PFSK-1 (cell line): ENCODE results near the gene RALGDS.

ENCODE experiments used
- FOXP2 ChIP-seq: optimal IDR thresholded peaks from 2 replicates; pipeline ENCODE3; 2011; ENCODE audit warnings: borderline replicate concordance, control low read depth, inconsistent platforms; ENCODE audit not compliant: insufficient read depth; ENCODE audit errors: extremely low read length, extremely low read depth
- POLR2AphosphoS5 ChIP-seq: IDR thresholded peaks from 2 replicates; pipeline ENCODE4 v1.6.1; 2012; ENCODE audit warnings: low read depth, mild to moderate bottlenecking, control low read depth, low read length, moderate library complexity
- SIN3A ChIP-seq: IDR thresholded peaks from 2 replicates; pipeline ENCODE4 v1.6.1; 2012; ENCODE audit warnings: mild to moderate bottlenecking, low read length, moderate library complexity, borderline replicate concordance; ENCODE audit not compliant: insufficient read depth
- TAF1 ChIP-seq: IDR thresholded peaks from 2 replicates; pipeline ENCODE4 v1.6.1; 2012; ENCODE audit warnings: low read length, control low read depth, borderline replicate concordance; ENCODE audit not compliant: insufficient read depth
- TF ChIP-seq, protein P1 (sequence below), 2 experiments: IDR thresholded peaks; 2 replicates each; pipeline versions ENCODE4 v1.6.1 to v1.8.0; 2011 to 2012; ENCODE audit warnings: low read depth in 2 of 2, low read length in 2 of 2, control low read depth in 1 of 2, inconsistent platforms in 1 of 2, mild to moderate bottlenecking in 1 of 2, moderate library complexity in 1 of 2; ENCODE audit not compliant: insufficient read depth in 1 of 2

Gene RALGDS

DNA sequence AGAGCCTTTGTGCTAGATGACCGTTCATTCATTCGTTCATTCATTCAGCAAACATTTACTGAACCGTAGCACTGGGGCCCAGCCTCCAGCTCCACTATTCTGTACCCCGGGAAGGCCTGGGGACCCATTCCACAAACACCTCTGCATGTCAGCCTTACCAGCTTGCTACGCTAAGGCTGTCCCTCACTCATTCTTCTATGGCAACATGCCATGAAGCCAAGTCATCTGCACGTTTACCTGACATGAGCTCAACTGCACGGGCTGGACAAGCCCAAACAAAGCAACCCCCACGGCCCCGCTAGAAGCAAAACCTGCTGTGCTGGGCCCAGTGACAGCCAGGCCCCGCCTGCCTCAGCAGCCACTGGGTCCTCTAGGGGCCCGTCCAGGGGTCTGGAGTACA lies 53.2 kb downstream of the RALGDS start:
- TF ChIP-seq TAF1, result no peak

DNA sequence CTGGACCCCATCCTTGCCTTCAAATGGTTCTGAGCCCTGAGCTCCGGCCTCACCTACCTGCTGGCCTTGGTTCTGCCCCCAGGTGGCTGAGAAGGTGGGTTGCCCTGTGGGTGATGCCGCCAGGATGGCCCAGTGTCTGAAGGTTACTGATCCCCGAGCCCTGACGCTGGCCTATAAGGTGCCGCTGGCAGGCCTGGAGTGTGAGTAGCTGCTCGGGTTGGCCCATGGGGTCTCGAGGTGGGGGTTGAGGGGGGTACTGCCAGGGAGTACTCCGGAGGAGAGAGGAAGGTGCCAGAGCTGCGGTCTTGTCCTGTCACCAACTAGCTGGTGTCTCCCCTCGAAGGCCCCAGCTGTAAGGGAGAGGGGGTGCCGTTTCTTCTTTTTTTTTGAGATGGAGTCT lies 54.0 kb downstream of the RALGDS start:
- no peak for TF ChIP-seq SIN3A
- no peak for TF ChIP-seq TAF1
- TF ChIP-seq FOXP2, result no peak
- TF ChIP-seq, protein P1, sequence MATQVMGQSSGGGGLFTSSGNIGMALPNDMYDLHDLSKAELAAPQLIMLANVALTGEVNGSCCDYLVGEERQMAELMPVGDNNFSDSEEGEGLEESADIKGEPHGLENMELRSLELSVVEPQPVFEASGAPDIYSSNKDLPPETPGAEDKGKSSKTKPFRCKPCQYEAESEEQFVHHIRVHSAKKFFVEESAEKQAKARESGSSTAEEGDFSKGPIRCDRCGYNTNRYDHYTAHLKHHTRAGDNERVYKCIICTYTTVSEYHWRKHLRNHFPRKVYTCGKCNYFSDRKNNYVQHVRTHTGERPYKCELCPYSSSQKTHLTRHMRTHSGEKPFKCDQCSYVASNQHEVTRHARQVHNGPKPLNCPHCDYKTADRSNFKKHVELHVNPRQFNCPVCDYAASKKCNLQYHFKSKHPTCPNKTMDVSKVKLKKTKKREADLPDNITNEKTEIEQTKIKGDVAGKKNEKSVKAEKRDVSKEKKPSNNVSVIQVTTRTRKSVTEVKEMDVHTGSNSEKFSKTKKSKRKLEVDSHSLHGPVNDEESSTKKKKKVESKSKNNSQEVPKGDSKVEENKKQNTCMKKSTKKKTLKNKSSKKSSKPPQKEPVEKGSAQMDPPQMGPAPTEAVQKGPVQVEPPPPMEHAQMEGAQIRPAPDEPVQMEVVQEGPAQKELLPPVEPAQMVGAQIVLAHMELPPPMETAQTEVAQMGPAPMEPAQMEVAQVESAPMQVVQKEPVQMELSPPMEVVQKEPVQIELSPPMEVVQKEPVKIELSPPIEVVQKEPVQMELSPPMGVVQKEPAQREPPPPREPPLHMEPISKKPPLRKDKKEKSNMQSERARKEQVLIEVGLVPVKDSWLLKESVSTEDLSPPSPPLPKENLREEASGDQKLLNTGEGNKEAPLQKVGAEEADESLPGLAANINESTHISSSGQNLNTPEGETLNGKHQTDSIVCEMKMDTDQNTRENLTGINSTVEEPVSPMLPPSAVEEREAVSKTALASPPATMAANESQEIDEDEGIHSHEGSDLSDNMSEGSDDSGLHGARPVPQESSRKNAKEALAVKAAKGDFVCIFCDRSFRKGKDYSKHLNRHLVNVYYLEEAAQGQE (IDR thresholded peaks at IDR 0.05; ENCODE audit: insufficient read depth in 1 of 2, low read depth in 2 of 2, low read length in 2 of 2), result no peak
- no peak for TF ChIP-seq POLR2AphosphoS5

- no peak for TF ChIP-seq FOXP2
- no peak for TF ChIP-seq SIN3A
- TF ChIP-seq, protein P1 (IDR thresholded peaks at IDR 0.05; ENCODE audit: insufficient read depth in 1 of 2, low read depth in 2 of 2, low read length in 2 of 2), result no peak
- no peak for TF ChIP-seq TAF1
These were observed 54.7 kb downstream of the RALGDS start for GRCh38 chr9:133066181-133066983.

DNA sequence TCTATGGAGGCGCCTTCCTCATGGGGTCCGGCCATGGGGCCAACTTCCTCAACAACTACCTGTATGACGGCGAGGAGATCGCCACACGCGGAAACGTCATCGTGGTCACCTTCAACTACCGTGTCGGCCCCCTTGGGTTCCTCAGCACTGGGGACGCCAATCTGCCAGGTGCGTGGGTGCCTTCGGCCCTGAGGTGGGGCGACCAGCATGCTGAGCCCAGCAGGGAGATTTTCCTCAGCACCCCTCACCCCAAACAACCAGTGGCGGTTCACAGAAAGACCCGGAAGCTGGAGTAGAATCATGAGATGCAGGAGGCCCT lies 56.0 kb downstream of the RALGDS start:
- TF ChIP-seq, protein P1 (IDR thresholded peaks at IDR 0.05; ENCODE audit: insufficient read depth in 1 of 2, low read depth in 2 of 2, low read length in 2 of 2), result no peak
- no peak for TF ChIP-seq SIN3A
- no peak for TF ChIP-seq POLR2AphosphoS5
- TF ChIP-seq FOXP2, result no peak
- TF ChIP-seq TAF1, result no peak

GRCh38 chr9:133064241-133065069 lies 56.6 kb downstream of the RALGDS start:
- TF ChIP-seq FOXP2, result no peak
- TF ChIP-seq, protein P1 (IDR thresholded peaks at IDR 0.05; ENCODE audit: insufficient read depth in 1 of 2, low read depth in 2 of 2, low read length in 2 of 2), result no peak
- TF ChIP-seq TAF1, result no peak
- no peak for TF ChIP-seq POLR2AphosphoS5
- no peak for TF ChIP-seq SIN3A
